GM23248 (cell line): ENCODE data around the gene KIF7. TPM values are rescaled to one million over a fixed set of nuclear protein-coding genes. Genes with fewer than 3 reads are reported as not detected.

ENCODE experiments used
- DNase-seq: peaks from one replicate; pipeline ENCODE4 v3.0.0-alpha.2; 2015
- H2AFZ ChIP-seq: fragments of 200-600 bp; sonication (generic); 2 replicates; pipeline ENCODE4 v1.6.1; 2016; ENCODE audit warnings: antibody characterized with exemption
- H3F3A ChIP-seq: fragments of 200-600 bp; sonication (generic); 2 replicates; pipeline ENCODE4 v1.6.1; 2016; ENCODE audit warnings: mild to moderate bottlenecking, antibody characterized with exemption, mixed run types; ENCODE audit not compliant: insufficient read depth
- H3K27ac ChIP-seq: fragments of 200-600 bp; sonication (generic); 2 replicates; pipeline ENCODE4 v1.5.1; 2016; ENCODE audit warnings: mild to moderate bottlenecking
- H3K27me3 ChIP-seq: fragments of 200-600 bp; sonication (generic); replicated peaks from 2 replicates; pipeline ENCODE4 v1.6.1; 2016; ENCODE audit warnings: mild to moderate bottlenecking; ENCODE audit not compliant: insufficient read depth
- H3K36me3 ChIP-seq: fragments of 200-600 bp; sonication (generic); 2 replicates; pipeline ENCODE4 v1.6.1; 2016; ENCODE audit warnings: low read depth, mild to moderate bottlenecking
- H3K4me1 ChIP-seq: fragments of 200-600 bp; sonication (generic); 2 replicates; pipeline ENCODE4 v1.6.1; 2016; ENCODE audit warnings: mild to moderate bottlenecking; ENCODE audit not compliant: insufficient read depth
- H3K4me2 ChIP-seq: fragments of 200-600 bp; sonication (generic); one replicate; pipeline ENCODE4 v1.6.1; 2016; ENCODE audit warnings: mild to moderate bottlenecking; ENCODE audit not compliant: unreplicated experiment
- H3K4me3 ChIP-seq: fragments of 200-600 bp; sonication (generic); 2 replicates; pipeline ENCODE4 v1.5.1; 2016; ENCODE audit warnings: mild to moderate bottlenecking
- H3K79me2 ChIP-seq: fragments of 200-600 bp; sonication (generic); 2 replicates; pipeline ENCODE4 v1.6.1; 2016; ENCODE audit warnings: mild to moderate bottlenecking; ENCODE audit not compliant: insufficient read depth
- H3K9ac ChIP-seq: fragments of 200-600 bp; sonication (generic); 2 replicates; pipeline ENCODE4 v1.6.1; 2016; ENCODE audit warnings: mild to moderate bottlenecking
- H3K9me2 ChIP-seq: fragments of 200-600 bp; sonication (generic); 2 replicates; pipeline ENCODE4 v1.6.1; 2016; ENCODE audit warnings: mixed run types, mild to moderate bottlenecking, moderate library complexity; ENCODE audit not compliant: insufficient read depth
- H3K9me3 ChIP-seq: fragments of 200-600 bp; sonication (generic); one replicate; pipeline ENCODE4 v1.6.1; 2017; ENCODE audit warnings: low read depth
- H4K20me1 ChIP-seq: fragments of 200-600 bp; sonication (generic); 2 replicates; pipeline ENCODE4 v1.6.0; 2016; ENCODE audit not compliant: insufficient read depth
- EZH2 ChIP-seq: fragments of 200-600 bp; sonication (generic); IDR thresholded peaks from 2 replicates; pipeline ENCODE4 v1.6.1; 2018; ENCODE audit warnings: antibody characterized with exemption, mild to moderate bottlenecking; ENCODE audit not compliant: insufficient read depth, poor library complexity, severe bottlenecking
- EZH2phosphoT487 ChIP-seq: fragments of 200-600 bp; sonication (generic); IDR thresholded peaks from 2 replicates; pipeline ENCODE4 v1.6.1; 2018; ENCODE audit warnings: antibody characterized with exemption, moderate library complexity, mild to moderate bottlenecking, low read depth; ENCODE audit not compliant: insufficient read depth
- WGBS, 2 experiments: methylation state at CpG; one replicate each; pipeline ENCODE4 v1.1.6; 2015 to 2017; ENCODE audit warnings: low lambda C conversion rate in 2 of 2, low coverage in 1 of 2; ENCODE audit errors: missing lambda C conversion rate in 2 of 2; 5-methylcytosine and 5-hydroxymethylcytosine counted together
- in situ Hi-C: fragments of 300-500 bp; cut with MboI; formaldehyde crosslinking; loops from 2 replicates; pipeline ENCODE4 v1.15.0; 2020
- polyA plus RNA-seq: library from polyadenylated mRNA; unstranded; fragments of >200 nt; fragmentation: Nextera tagmentation; extraction: Ambion mirVana; gene quantifications from 2 replicates; pipeline ENCODE4 v1.2.1, GENCODE V29; 2016
- total RNA-seq: library from RNA; depleted of rRNA; stranded (reverse); fragments of >200 nt; shearing (Covaris generic); gene quantifications from 2 replicates; pipeline ENCODE4 v1.2.3, GENCODE V29; 2014; rRNA removed

KIF7 gene
- total RNA-seq = 25.4 and 30.0 TPM in 2 replicates
- 6.9 and 7.2 TPM in 2 replicates for polyA plus RNA-seq

GRCh38 chr15:89654847-89655805 is at the start of gene KIF7:
TSS of gene KIF7 (minus strand) at chr15:89655467. CDS start at chr15:89652930, 2,537 bp downstream.
- peak within 1 kb of the TSS; percentile 74 for H2AFZ ChIP-seq
- H3K4me1 ChIP-seq = peaks cover 18% of the 10 kb centered on the region
- H3K36me3 ChIP-seq = no peaks in the 10 kb centered on the region
- no peaks in the 10 kb centered on the region for H4K20me1 ChIP-seq
- no peaks in the 10 kb centered on the region for H3K9me2 ChIP-seq
- WGBS, 2 experiments = 1% methylated on average over 67 to 85 of the region's 87 CpGs
- no peaks in the 10 kb centered on the region for H3K27me3 ChIP-seq
- no peaks in the 10 kb centered on the region for H3K9me3 ChIP-seq
- peak within 1 kb of the TSS; percentile 99 for H3K4me2 ChIP-seq
- peak within 1 kb of the TSS; percentile 82 for H3K27ac ChIP-seq
- peak within 1 kb of the TSS; percentile 84 for H3K9ac ChIP-seq
- peak within 1 kb of the TSS; percentile 92 for H3K4me3 ChIP-seq
- peaks cover 43% of the 10 kb centered on the region for H3K79me2 ChIP-seq
- TF ChIP-seq EZH2phosphoT487 = no peak
- no peak for TF ChIP-seq EZH2
- peak; percentile 88 for DNase-seq
- in situ Hi-C loops = no loop called here
- H3F3A ChIP-seq = peaks cover 20% of the 10 kb centered on the region

- Histone ChIP-seq H3K27ac (no peak overlapping the region), H3K27me3 (no peaks in the 10 kb centered on the region), H4K20me1 (no peaks in the 10 kb centered on the region), H3K4me2 (no peak overlapping the region), H2AFZ (no peak overlapping the region), H3K9ac (no peak overlapping the region), H3F3A (no peaks in the 10 kb centered on the region), H3K4me1 (no peaks in the 10 kb centered on the region), H3K9me2 (no peaks in the 10 kb centered on the region), H3K79me2 (no peaks in the 10 kb centered on the region), H3K9me3 (no peaks in the 10 kb centered on the region), H3K36me3 (no peaks in the 10 kb centered on the region), H3K4me3 (no peak overlapping the region)
- DNase-seq = no peak
- TF ChIP-seq EZH2phosphoT487 = no peak
- no peak for TF ChIP-seq EZH2
- in situ Hi-C loops = no loop called here
These were observed 49.1 kb upstream of the KIF7 start for GRCh38 chr15:89704411-89704810.

- WGBS, 2 experiments = 65 to 70% methylated on average over 1 of the region's 1 CpG
- H3K9me2 ChIP-seq = no peaks in the 10 kb centered on the region
- no peaks in the 10 kb centered on the region for H3K4me1 ChIP-seq
- H3K27ac ChIP-seq = no peak overlapping the region
- H3K36me3 ChIP-seq = no peaks in the 10 kb centered on the region
- no peak overlapping the region for H3K4me3 ChIP-seq
- H3K27me3 ChIP-seq = 0 out of 2 replicates have a peak, but pooled peaks cover 4% of the 10 kb centered on the region
- TF ChIP-seq EZH2 = no peak
- TF ChIP-seq EZH2phosphoT487 = no peak
- no peaks in the 10 kb centered on the region for H3K79me2 ChIP-seq
- DNase-seq = no peak
- peaks cover 6% of the 10 kb centered on the region; the same call in 1 of the 2 replicates for H3F3A ChIP-seq
- in situ Hi-C loops = no loop called here
- H3K4me2 ChIP-seq = no peak overlapping the region
- no peak overlapping the region for H2AFZ ChIP-seq
- no peaks in the 10 kb centered on the region for H3K9me3 ChIP-seq
- H4K20me1 ChIP-seq = no peaks in the 10 kb centered on the region
- no peak overlapping the region for H3K9ac ChIP-seq
These were observed 39.9 kb upstream of the KIF7 start for GRCh38 chr15:89695198-89695597.

DNA sequence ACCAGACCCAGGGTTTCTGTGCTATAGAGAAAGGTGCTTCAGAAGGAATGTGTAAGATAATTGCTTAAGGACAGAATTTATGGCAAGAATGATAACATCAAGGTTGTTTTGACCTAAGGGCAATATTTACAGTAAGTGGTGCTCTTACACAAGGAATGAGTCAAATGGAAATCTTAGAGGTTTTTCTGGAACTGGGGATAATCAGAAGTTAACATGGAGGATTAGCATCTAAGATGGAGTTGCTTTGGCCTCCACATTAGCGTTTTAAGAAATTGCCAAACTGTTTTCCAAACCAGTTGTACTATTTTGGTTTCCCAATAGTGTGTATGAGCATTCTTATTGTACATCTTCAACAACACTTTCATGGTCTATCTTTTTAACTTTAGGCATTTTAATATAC is 38.4 kb upstream of the KIF7 start:
- H3K9ac ChIP-seq = no peak overlapping the region
- H3K9me2 ChIP-seq = no peaks in the 10 kb centered on the region
- peaks cover 6% of the 10 kb centered on the region; the same call in 1 of the 2 replicates for H3K4me1 ChIP-seq
- no peaks in the 10 kb centered on the region for H3K27me3 ChIP-seq
- H3K79me2 ChIP-seq = no peaks in the 10 kb centered on the region
- TF ChIP-seq EZH2 = no peak
- H3K4me3 ChIP-seq = no peak overlapping the region
- in situ Hi-C loops = no loop called here
- H3F3A ChIP-seq = peaks cover 6% of the 10 kb centered on the region; the same call in 1 of the 2 replicates
- no peaks in the 10 kb centered on the region for H3K9me3 ChIP-seq
- no peak overlapping the region for H3K4me2 ChIP-seq
- no peaks in the 10 kb centered on the region for H3K36me3 ChIP-seq
- no peak overlapping the region for H2AFZ ChIP-seq
- no peak overlapping the region for H3K27ac ChIP-seq
- H4K20me1 ChIP-seq = no peaks in the 10 kb centered on the region
- WGBS, 2 experiments = 33 to 47% methylated on average over 1 of the region's 1 CpG
- no peak for DNase-seq
